ENCODE results near the gene C11orf65. TPM values are rescaled to one million over a fixed set of nuclear protein-coding genes. Genes with fewer than 3 reads are reported as not detected.

The C11orf65 gene, protein sequence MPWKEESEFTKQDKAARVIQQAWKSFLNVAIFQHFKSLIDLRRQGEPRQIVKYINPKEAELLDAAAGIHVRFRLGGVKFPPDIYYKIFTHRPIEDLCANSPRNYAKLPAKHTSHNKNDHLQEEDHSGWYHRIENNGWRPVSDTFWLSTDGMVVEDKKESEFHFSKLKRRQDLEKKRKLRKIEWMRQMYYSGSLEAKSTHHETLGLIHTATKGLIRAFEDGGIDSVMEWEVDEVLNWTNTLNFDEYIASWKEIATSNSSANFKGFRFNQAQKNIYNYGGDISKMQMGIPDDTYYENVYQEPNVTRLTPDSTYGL
- 3.2 TPM for polyA plus RNA-seq (2012; ENCODE audit: missing spikeins)

DNA sequence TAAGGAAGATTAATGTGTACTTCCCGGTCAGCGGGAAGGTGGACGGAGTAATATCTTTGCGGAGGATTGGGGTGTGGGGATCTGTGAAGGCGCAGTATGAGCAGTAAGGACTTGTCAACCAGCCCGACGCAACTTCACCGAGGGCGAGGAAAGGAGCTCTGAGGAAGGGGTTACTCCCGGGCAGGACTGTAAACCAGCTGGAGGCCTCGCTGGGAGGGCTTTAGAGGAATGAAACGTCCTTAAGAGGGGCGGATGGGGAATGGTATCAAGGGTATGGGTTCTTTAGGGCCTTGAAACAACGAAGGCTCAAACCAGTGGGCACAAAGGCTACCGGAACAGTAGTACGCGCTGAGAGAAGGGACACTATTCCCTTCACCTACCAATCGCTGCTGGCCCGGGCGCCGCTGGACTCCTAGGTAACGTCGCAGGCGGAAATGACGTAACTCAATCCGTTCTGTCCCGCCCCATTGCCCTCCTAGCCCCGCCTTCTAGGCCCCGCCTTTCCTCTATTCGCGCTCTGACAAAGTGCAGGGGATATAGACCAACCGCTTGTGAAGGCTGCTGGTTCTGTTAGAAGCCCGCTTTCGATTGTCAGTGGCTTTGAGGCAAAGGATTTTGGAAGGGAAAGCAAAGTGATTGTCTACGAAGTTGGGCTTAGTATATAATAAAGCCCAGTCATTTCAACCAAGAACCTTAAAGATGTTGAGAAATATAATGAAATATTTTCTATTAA lies at the start of gene C11orf65:
TSS of gene C11orf65 (minus strand) at position 439 of the 733 bp plus-strand sequence. CDS start 5,970 bp downstream, outside the sequence.
- peak; percentile 98 for TF ChIP-seq POLR2AphosphoS5 (IDR thresholded peaks at IDR 0.05; ENCODE audit: low read depth, low read length)
- peak; percentile 98 for TF ChIP-seq POLR2A (IDR thresholded peaks at IDR 0.05; ENCODE audit: low read depth, low read length)
- TF ChIP-seq TAF1 (IDR thresholded peaks at IDR 0.05; ENCODE audit: borderline replicate concordance, low read depth, low read length) = peak; percentile 72; the same call in 1 of the 2 replicates
- DNase-seq (ENCODE audit: insufficient read length) (peak; percentile 56), FAIRE-seq (peak; percentile 100)

DNA sequence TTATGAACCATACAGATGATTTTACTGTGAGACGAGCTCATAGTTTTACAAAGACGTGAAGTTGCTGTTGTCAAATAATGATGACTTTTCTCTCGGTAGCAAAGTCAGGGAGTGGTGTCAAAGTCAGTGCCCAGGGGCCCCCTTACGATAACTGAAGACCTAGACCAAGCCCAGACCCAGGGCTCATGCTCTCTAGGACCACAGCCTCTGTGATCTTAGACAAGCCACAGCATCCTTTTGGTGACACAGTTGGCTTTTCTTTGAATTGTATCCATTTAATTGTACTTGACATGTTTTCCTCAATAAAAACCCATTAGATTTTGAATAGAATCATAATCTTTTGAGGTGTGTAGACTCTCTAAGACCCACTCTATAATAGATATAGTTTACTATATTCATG lies 48.8 kb upstream of the C11orf65 start:
- FAIRE-seq (no peak), DNase-seq (ENCODE audit: insufficient read length) (no peak)
- TF ChIP-seq TAF1 (IDR thresholded peaks at IDR 0.05; ENCODE audit: borderline replicate concordance, low read depth, low read length) (no peak), POLR2AphosphoS5 (IDR thresholded peaks at IDR 0.05; ENCODE audit: low read depth, low read length) (no peak), POLR2A (IDR thresholded peaks at IDR 0.05; ENCODE audit: low read depth, low read length) (no peak)

DNA sequence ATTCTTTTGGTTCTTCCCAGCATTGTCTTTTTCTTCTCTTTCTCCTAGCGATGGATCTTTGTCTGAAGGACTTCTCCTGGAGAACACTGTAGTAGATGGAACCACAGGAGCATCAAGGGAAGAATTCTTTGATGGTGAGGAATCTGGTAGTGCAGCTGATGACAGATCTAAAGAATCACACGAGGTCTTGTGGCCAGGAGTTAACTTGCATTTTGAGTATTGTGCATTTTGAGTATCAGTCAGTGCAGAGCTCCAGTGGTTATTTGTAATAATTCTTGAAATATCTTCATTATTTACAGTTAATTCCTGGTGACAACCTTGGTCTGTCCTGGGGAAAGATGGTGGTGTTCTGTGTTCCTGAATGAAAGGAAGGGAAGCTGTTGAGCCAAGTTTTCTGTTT lies 45.4 kb upstream of the C11orf65 start:
- no peak for DNase-seq (ENCODE audit: insufficient read length)
- FAIRE-seq = no peak
- TF ChIP-seq POLR2AphosphoS5 (IDR thresholded peaks at IDR 0.05; ENCODE audit: low read depth, low read length) (no peak), POLR2A (IDR thresholded peaks at IDR 0.05; ENCODE audit: low read depth, low read length) (no peak), TAF1 (IDR thresholded peaks at IDR 0.05; ENCODE audit: borderline replicate concordance, low read depth, low read length) (no peak)

DNA sequence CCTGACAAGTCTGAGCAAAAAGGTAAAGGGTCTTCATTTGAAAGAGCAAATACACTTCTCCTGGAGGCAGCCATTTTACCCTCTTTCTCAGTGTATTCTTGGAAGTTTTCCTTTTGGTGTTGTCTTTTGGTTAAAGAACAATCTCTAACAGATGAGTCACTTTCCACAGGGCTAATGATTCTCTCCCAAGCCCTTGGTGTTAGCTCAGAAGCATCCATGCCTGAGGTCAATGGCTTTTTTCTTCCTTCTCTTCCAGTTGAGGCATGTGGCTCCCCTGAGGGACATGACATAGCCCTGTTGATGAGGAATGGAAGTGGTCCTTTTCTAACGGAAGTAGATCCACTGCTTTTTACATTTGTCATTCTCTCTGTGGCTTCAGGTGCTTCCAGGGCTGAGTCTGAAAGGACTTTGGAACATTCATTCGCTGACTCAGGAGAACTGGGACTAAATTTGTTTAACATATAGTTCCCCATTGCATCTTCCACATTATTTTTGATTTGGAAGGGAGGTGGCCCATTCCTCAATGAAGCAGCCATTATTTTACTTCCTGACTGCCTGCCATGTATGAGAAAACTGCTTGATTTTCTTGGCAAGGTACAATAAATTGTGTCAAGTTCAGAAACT lies 44.6 kb upstream of the C11orf65 start:
- TF ChIP-seq TAF1 (IDR thresholded peaks at IDR 0.05; ENCODE audit: borderline replicate concordance, low read depth, low read length) (no peak), POLR2AphosphoS5 (IDR thresholded peaks at IDR 0.05; ENCODE audit: low read depth, low read length) (no peak), POLR2A (IDR thresholded peaks at IDR 0.05; ENCODE audit: low read depth, low read length) (no peak)
- FAIRE-seq = no peak
- DNase-seq (ENCODE audit: insufficient read length) = no peak

DNA sequence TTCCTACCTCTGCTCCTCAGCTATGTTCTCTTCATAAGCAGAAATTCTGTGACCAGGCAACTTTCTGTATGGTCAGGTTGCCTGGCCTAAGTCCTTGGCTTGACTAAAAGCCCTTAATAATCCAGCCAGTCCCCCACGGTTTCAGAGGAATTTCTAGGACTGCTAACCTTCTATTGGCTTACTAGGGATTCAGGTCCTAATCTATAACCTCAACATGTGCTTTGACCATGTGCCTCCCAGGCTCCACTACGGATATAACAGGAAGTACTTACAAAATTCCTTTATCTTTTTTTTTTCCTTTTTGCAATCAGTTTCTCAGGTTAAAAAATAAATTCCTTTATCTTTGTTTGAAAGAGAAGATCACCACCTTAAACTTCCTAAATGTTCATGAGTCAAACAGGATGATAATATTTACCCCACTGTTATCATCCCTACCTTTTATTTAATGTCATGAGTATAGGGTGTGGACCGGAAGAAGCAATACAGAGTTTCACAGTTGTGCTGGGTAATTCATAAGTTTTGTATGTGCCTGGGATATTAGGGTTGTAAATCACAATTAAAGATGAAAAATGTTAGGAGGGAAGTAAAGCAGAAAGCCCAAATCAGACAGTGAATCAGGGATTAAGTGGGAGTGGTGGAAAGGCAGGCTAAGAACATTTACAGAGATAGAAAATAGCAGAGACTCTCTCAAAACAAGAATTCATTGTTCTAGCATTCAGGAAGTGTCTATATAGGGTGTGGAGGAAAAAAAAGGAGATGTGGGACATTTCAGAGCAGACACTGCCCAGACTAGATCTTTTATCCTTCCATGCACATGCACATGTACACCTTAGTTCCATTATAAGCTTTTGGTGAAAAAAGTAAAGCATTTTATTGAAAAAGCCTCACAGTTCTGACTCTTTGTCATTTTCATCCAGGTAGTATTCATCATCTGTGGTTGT lies 41.6 kb upstream of the C11orf65 start:
- no peak for DNase-seq (ENCODE audit: insufficient read length)
- FAIRE-seq = no peak
- TF ChIP-seq POLR2AphosphoS5 (IDR thresholded peaks at IDR 0.05; ENCODE audit: low read depth, low read length) (no peak), TAF1 (IDR thresholded peaks at IDR 0.05; ENCODE audit: borderline replicate concordance, low read depth, low read length) (no peak), POLR2A (IDR thresholded peaks at IDR 0.05; ENCODE audit: low read depth, low read length) (no peak)

DNA sequence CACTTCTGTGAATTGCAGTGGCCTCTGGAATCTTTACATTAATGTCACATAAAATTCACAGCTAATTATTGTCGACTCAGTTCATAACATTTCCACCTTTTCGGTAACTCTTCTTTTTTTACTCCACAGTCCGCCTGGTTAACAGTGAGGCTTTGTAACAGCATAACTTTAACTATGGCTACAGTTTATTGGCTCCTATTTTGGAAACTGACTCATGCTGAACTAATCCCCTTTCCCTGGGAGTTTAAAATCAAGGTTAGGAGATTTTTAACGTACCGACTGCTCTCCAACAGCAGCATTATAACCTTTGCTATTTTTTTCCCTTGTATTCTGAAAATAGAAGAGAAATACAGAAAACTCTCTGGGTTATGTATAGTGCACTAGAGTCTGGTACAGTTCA lies 34.1 kb upstream of the C11orf65 start:
- DNase-seq (ENCODE audit: insufficient read length) = no peak
- no peak for FAIRE-seq

DNA sequence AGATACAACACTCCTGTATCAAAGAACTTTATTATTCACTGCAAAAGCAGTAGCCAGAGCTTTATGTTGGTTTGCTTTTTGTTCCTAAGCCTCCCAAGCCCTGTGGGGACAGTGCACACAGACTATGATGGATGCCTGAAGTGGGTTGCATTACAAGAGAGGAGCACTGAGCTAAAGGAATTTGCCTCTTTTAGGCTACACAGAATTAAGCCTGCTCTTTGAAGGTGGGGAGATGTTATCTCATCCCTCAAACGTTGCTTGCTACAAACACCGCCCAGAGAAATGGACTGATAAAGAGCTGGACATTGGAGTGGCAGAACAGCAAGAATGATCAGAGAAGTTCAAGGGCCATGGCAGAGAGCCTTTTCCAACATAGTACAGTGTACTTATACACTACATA lies 33.4 kb upstream of the C11orf65 start:
- DNase-seq (ENCODE audit: insufficient read length) (no peak), FAIRE-seq (no peak)
- TF ChIP-seq TAF1 (IDR thresholded peaks at IDR 0.05; ENCODE audit: borderline replicate concordance, low read depth, low read length) = no peak
- no peak for TF ChIP-seq POLR2A (IDR thresholded peaks at IDR 0.05; ENCODE audit: low read depth, low read length)
- no peak for TF ChIP-seq POLR2AphosphoS5 (IDR thresholded peaks at IDR 0.05; ENCODE audit: low read depth, low read length)

More for the DNA sequence above, 34.1 kb upstream of the C11orf65 start:
- TF ChIP-seq TAF1 (IDR thresholded peaks at IDR 0.05; ENCODE audit: borderline replicate concordance, low read depth, low read length) (no peak), POLR2AphosphoS5 (IDR thresholded peaks at IDR 0.05; ENCODE audit: low read depth, low read length) (no peak), POLR2A (IDR thresholded peaks at IDR 0.05; ENCODE audit: low read depth, low read length) (no peak)

DNA sequence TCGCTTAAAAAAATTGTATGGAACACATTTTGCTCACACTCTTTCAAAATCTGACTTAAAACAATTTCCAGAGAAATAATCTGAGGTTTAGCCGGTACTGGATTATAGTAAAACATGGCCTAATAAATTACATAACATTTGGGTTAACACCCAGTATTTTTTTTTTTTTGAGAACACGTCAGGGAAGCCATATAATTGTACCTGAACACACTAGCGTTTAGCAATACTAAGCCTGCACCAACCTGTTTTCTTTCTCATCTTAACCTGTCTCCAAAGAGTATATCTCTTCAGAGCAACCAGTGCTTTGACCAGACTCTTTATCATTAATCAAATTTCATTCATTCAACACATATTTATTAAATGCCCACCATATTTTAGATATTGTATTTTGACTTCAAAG lies 32.8 kb upstream of the C11orf65 start:
- DNase-seq (ENCODE audit: insufficient read length) (no peak), FAIRE-seq (no peak)
- no peak for TF ChIP-seq TAF1 (IDR thresholded peaks at IDR 0.05; ENCODE audit: borderline replicate concordance, low read depth, low read length)
- TF ChIP-seq POLR2A (IDR thresholded peaks at IDR 0.05; ENCODE audit: low read depth, low read length) = no peak
- no peak for TF ChIP-seq POLR2AphosphoS5 (IDR thresholded peaks at IDR 0.05; ENCODE audit: low read depth, low read length)

DNA sequence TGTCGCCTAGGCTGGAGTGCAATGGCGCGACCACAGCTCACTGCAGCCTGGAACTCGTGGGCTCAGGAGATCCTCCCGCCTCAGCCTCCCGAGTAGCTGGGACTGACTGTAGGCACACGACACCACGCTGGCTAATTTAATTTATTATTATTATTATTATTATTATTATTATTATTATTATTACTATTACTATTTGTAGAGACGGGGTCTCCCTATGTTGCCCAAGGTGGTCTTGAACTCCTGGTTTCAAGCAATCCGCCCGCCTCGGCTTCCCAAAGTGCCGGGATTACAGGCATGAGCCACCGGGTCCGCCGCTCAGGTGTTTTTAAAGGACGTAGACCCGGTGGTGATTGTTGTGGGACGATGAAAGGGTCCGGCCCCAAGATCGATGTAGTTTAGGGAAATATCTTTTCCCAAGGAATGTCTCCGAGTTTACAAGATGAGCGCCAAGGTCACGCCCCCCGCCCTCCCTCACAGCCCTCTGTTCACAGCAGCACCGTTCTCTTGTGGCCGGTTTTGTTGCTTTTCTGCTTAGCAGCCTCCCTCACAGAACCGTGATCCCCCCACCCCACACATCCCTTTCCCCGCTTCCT lies 31.6 kb upstream of the C11orf65 start:
- peak; percentile 27 for FAIRE-seq
- DNase-seq (ENCODE audit: insufficient read length) = no peak
- TF ChIP-seq POLR2A (IDR thresholded peaks at IDR 0.05; ENCODE audit: low read depth, low read length) (no peak), POLR2AphosphoS5 (IDR thresholded peaks at IDR 0.05; ENCODE audit: low read depth, low read length) (no peak), TAF1 (IDR thresholded peaks at IDR 0.05; ENCODE audit: borderline replicate concordance, low read depth, low read length) (no peak)

Data from GM12892 (cell line).